Lower leg skin (tissue), 3 donors: ENCODE data around the gene NFATC2.

Source experiments
- CTCF ChIP-seq, 3 donors: fragments of 450-650 bp; IDR thresholded peaks; one replicate each; pipeline ENCODE4 v1.5.1; 2016; ENCODE audit warnings: antibody characterized with exemption in 3 of 3, mild to moderate bottlenecking in 3 of 3, moderate library complexity in 2 of 3
- POLR2A ChIP-seq, 2 donors: fragments of 450-650 bp; IDR thresholded peaks; one replicate each; pipeline ENCODE4 v1.6.1; 2016 to 2017; ENCODE audit warnings: antibody characterized with exemption in 2 of 2, mild to moderate bottlenecking in 1 of 2, moderate library complexity in 1 of 2

GRCh38 chr20:51487565-51488268, 54.8 kb downstream of the NFATC2 start:
- TF ChIP-seq CTCF (IDR thresholded peaks at IDR 0.05) (no peak), POLR2A (IDR thresholded peaks at IDR 0.05) (no peak)
